Measurements from ENCODE around the gene SDC3.

- TF ChIP-seq CTCF (IDR thresholded peaks at IDR 0.05; ENCODE audit: low read depth, low read length, poor library complexity, severe bottlenecking), result no peak
- TF ChIP-seq EZH2phosphoT487 (IDR thresholded peaks at IDR 0.05; ENCODE audit: borderline replicate concordance, low read length), result no peak
Measured at GRCh38 chr1:30822966-30823581, 85.5 kb downstream of the SDC3 start.
